ENCODE results near the gene KRTAP2-2. TPM values are rescaled to one million over a fixed set of nuclear protein-coding genes. Genes with fewer than 3 reads are reported as not detected.
"Not testable (repeated sequence)": the region's sequence is repeated elsewhere in the genome, so short reads cannot be mapped to it uniquely, and the experiment has no call there.

The KRTAP2-2 gene
- total RNA-seq (2016; rRNA removed; fragmentation: Illumina TruSeq; extraction: Trizol) (not detected in 2 replicates), polyA plus RNA-seq (2011; rRNA removed) (not detected in 2 replicates), polyA minus RNA-seq (2011; rRNA and poly(A)+ RNA removed; ENCODE audit: low replicate concordance) (not detected in 2 replicates), Bru-seq, nascent RNA (not detected), BruChase-seq, experiment 1, labeled RNA remaining after a 6-hour chase (not detected), BruChase-seq, experiment 2, labeled RNA remaining after a 2-hour chase (not detected)
- total RNA-seq (2016; cell fraction: cytosol; rRNA removed; fragmentation: Illumina TruSeq; extraction: Trizol; ENCODE audit: low read depth) = not detected in 2 replicates
- not detected in 2 replicates for total RNA-seq (2016; cell fraction: insoluble cytoplasmic fraction; rRNA removed; fragmentation: Illumina TruSeq; extraction: Trizol)
- total RNA-seq (2016; cell fraction: membrane; rRNA removed; fragmentation: Illumina TruSeq; extraction: Trizol) = not detected in 2 replicates
- total RNA-seq (2016; cell fraction: nucleus; rRNA removed; fragmentation: Illumina TruSeq; extraction: Trizol) = not detected in 2 replicates
- not detected in 2 replicates for polyA plus RNA-seq (2011; cell fraction: cytosol; rRNA removed)
- 0.32 TPM in 1 of 2 replicates, not detected in the other for polyA plus RNA-seq (2011; cell fraction: nucleus; rRNA removed)
- polyA plus RNA-seq (2012) = not detected in 2 replicates
- not detected in 2 replicates for polyA plus RNA-seq (2016; cell fraction: cytosol; fragmentation: Illumina TruSeq; extraction: Trizol; ENCODE audit: low read depth)
- polyA plus RNA-seq (2016; cell fraction: insoluble cytoplasmic fraction; fragmentation: Illumina TruSeq; extraction: Trizol; ENCODE audit: low read depth) = not detected in 2 replicates
- not detected in 2 replicates for polyA plus RNA-seq (2016; cell fraction: membrane; fragmentation: Illumina TruSeq; extraction: Trizol; ENCODE audit: low read depth)
- not detected in 2 replicates for polyA plus RNA-seq (2016; cell fraction: nucleus; fragmentation: Illumina TruSeq; extraction: Trizol; ENCODE audit: insufficient read depth, low read depth)
- polyA minus RNA-seq (2011; cell fraction: cytosol; rRNA and poly(A)+ RNA removed) = not detected in 2 replicates
- not detected in 2 replicates for polyA minus RNA-seq (2011; cell fraction: nucleus; rRNA and poly(A)+ RNA removed)
- long read RNA-seq, experiment 1 = 0 reads
- long read RNA-seq, experiment 2 = 0 reads

DNA sequence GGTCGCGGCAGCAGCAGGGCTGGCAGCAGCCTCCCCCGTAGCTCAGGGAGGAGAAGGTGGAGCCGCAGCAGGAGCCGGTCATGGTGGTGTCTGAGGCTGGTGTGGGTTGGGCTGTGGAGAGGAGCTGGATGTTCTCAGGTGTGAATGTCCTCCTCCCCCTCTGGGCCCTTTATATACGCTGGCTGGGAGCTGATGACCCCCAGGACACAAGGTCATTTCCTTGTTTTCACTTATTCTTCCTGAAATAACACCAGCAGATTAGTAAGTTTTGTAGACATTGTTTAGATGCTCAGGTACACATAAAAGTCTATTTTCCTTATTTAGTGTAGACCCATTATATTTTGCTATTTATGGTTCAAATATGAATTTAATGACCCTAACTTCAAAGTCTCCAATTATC is at the start of gene KRTAP2-2:
KRTAP2-2 (minus strand) TSS at position 101 of the 400 bp plus-strand sequence; CDS start at position 82, 19 bp downstream.
- H3K4me3 ChIP-seq (replicated peaks in 1 of 3; ENCODE audit: insufficient read depth in 1 of 3, low read depth in 2 of 3, low read length in 3 of 3); H2AFZ ChIP-seq (ENCODE audit: low read length); BruUV-seq (replicated peaks); H3K79me2 ChIP-seq (ENCODE audit: insufficient read depth, low read length); CTCF ChIA-PET (ENCODE audit: low intra/inter-chr PET ratio, low total read pairs); H3K27me3 ChIP-seq (ENCODE audit: control insufficient read depth in 1 of 2, insufficient read depth in 2 of 2, low read length in 2 of 2); H3K4me2 ChIP-seq (ENCODE audit: low read depth, low read length); intact Hi-C loops (cut with micrococcal nuclease; ENCODE audit: unreplicated experiment); H3K9me3 ChIP-seq (ENCODE audit: low read length); FAIRE-seq; POLR2A ChIA-PET; H3K9ac ChIP-seq (ENCODE audit: insufficient read depth, low read depth, low read length); H3K36me3 ChIP-seq (replicated peaks in 1 of 2; ENCODE audit: control insufficient read depth in 1 of 2, insufficient read depth in 2 of 2, low read length in 2 of 2); H4K20me1 ChIP-seq (ENCODE audit: insufficient read depth, low read length); ATAC-seq; H3K27ac ChIP-seq (ENCODE audit: extremely low read length, insufficient read depth, low read length); DNase-seq (ENCODE audit: low spot score): not testable (repeated sequence)
- in situ Hi-C loops (cut with HindIII; ENCODE audit: extremely low pct_ligation_motif_present, low pct_unique_long_range_greater_than_20kb) = loop anchor here (5.0 to 10.0 kb wide), 2 partner anchors 48 to 100 kb away; partner anchors contain the start of gene KRTAP3-1
- WGBS (ENCODE audit: low lambda C conversion rate) = 50% methylated on average over 1 of the region's 6 CpGs
- H3K4me1 ChIP-seq (ENCODE audit: insufficient read depth, low read length) = peaks cover 23% of the 10 kb centered on the region

- H4K20me1 ChIP-seq (ENCODE audit: insufficient read depth, low read length); CTCF ChIA-PET (ENCODE audit: low intra/inter-chr PET ratio, low total read pairs); DNase-seq (ENCODE audit: low spot score); ATAC-seq; intact Hi-C loops (cut with micrococcal nuclease; ENCODE audit: unreplicated experiment); H3K27me3 ChIP-seq (ENCODE audit: control insufficient read depth in 1 of 2, insufficient read depth in 2 of 2, low read length in 2 of 2); H3K4me3 ChIP-seq (replicated peaks in 1 of 3; ENCODE audit: insufficient read depth in 1 of 3, low read depth in 2 of 3, low read length in 3 of 3); H3K9me3 ChIP-seq (ENCODE audit: low read length); H3K36me3 ChIP-seq (replicated peaks in 1 of 2; ENCODE audit: control insufficient read depth in 1 of 2, insufficient read depth in 2 of 2, low read length in 2 of 2); H3K9ac ChIP-seq (ENCODE audit: insufficient read depth, low read depth, low read length); H3K27ac ChIP-seq (ENCODE audit: extremely low read length, insufficient read depth, low read length); H3K4me1 ChIP-seq (ENCODE audit: insufficient read depth, low read length); POLR2A ChIA-PET; H2AFZ ChIP-seq (ENCODE audit: low read length); FAIRE-seq; H3K4me2 ChIP-seq (ENCODE audit: low read depth, low read length); BruUV-seq (replicated peaks); in situ Hi-C loops (cut with HindIII; ENCODE audit: extremely low pct_ligation_motif_present, low pct_unique_long_range_greater_than_20kb); H3K79me2 ChIP-seq (ENCODE audit: insufficient read depth, low read length): not testable (repeated sequence)
- 9% methylated on average over 2 of the region's 2 CpGs for WGBS (ENCODE audit: low lambda C conversion rate)
Measured at GRCh38 chr17:41104386-41105038, 49.5 kb upstream of the KRTAP2-2 start.

Measured in HepG2 (cell line).